ENCODE measurements around the gene ZNF396. TPM values are rescaled to one million over a fixed set of nuclear protein-coding genes. Genes with fewer than 3 reads are reported as not detected.

Gene ZNF396
- total and polyA plus RNA-seq, 2 experiments from 2014 or later = 0.31 to 0.36 TPM

GRCh38 chr18:35344736-35345459 is 32.2 kb downstream of the ZNF396 start (continued):
- TF ChIP-seq REST (IDR thresholded peaks at IDR 0.05; ENCODE audit: unreplicated experiment) = no peak
- no peak for TF ChIP-seq CTCF (conservative IDR thresholded peaks at IDR 0.05; ENCODE audit: low read depth in 2 of 2)
- TF ChIP-seq STAT1 (IDR thresholded peaks at IDR 0.05; ENCODE audit: unreplicated experiment) = no peak
- TF ChIP-seq CREB1 (CRISPR knock-in tag; IDR thresholded peaks at IDR 0.05; ENCODE audit: low read depth) = no peak

- Histone ChIP-seq H4K20me1 (replicated peaks; ENCODE audit: insufficient read depth) (peaks cover 35% of the 10 kb centered on the region), H3K27ac (ENCODE audit: low read depth) (peak within 1 kb of the TSS; percentile 96), H3K4me2 (peak within 1 kb of the TSS; percentile 94), H3K9me2 (ENCODE audit: insufficient read depth) (no peaks in the 10 kb centered on the region), H3K79me2 (replicated peaks; ENCODE audit: insufficient read depth) (peaks cover 49% of the 10 kb centered on the region), H3K4me3 (peak within 1 kb of the TSS; percentile 93), H3K4me1 (ENCODE audit: insufficient read depth) (peaks cover 15% of the 10 kb centered on the region), H2AFZ (peak within 1 kb of the TSS; percentile 96), H3K27me3 (ENCODE audit: insufficient read depth) (no peaks in the 10 kb centered on the region), H3K36me3 (ENCODE audit: insufficient read depth) (peaks cover 14% of the 10 kb centered on the region), H3F3A (replicated peaks; ENCODE audit: low read depth) (no peaks in the 10 kb centered on the region)
- Mint-ChIP-seq H3K27ac (peak within 1 kb of the TSS; percentile 98), H3K9me3 (no peaks in the 10 kb centered on the region), H3K4me3 (peak within 1 kb of the TSS; percentile 99), H3K36me3 (ENCODE audit: low read depth) (peaks cover 17% of the 10 kb centered on the region), H3K4me1 (peaks cover 17% of the 10 kb centered on the region), H3K27me3 (ENCODE audit: insufficient read depth, low read depth, poor library complexity) (peaks cover 17% of the 10 kb centered on the region)
- DNase-seq (ENCODE audit: low spot score) = peak; percentile 98
- peak; percentile 93 for ATAC-seq
- TF ChIP-seq NANOG (IDR thresholded peaks at IDR 0.05; ENCODE audit: borderline replicate concordance) = no peak
- TF ChIP-seq STAT1 (IDR thresholded peaks at IDR 0.05; ENCODE audit: unreplicated experiment) = no peak
- TF ChIP-seq ETS1 (IDR thresholded peaks at IDR 0.05) = peak; percentile 80
- TF ChIP-seq REST (IDR thresholded peaks at IDR 0.05; ENCODE audit: unreplicated experiment) = no peak
- TF ChIP-seq EZH2 (IDR thresholded peaks at IDR 0.05; ENCODE audit: low read depth, unreplicated experiment) = no peak
- no peak for TF ChIP-seq ZNF114 (CRISPR knock-in tag; IDR thresholded peaks at IDR 0.05)
- no peak for TF ChIP-seq CTCF (conservative IDR thresholded peaks at IDR 0.05; ENCODE audit: low read depth in 2 of 2)
- TF ChIP-seq POLR2AphosphoS5 (IDR thresholded peaks at IDR 0.05; ENCODE audit: low read depth) = peak; percentile 80
- no peak for TF ChIP-seq ZNF331 (CRISPR knock-in tag; IDR thresholded peaks at IDR 0.05; ENCODE audit: low read depth)
- TF ChIP-seq CREB1 (CRISPR knock-in tag; IDR thresholded peaks at IDR 0.05; ENCODE audit: low read depth) = peak; percentile 64; the same call in 1 of the 2 replicates
- no peak for TF ChIP-seq JUNB (IDR thresholded peaks at IDR 0.05; ENCODE audit: unreplicated experiment)
Observed at GRCh38 chr18:35343936-35344735, 33.0 kb downstream of the ZNF396 start, which contains the start of gene ZNF24. Gene ZNF24, minus strand, starts transcription at chr18:35344420. Its CDS starts 3,770 bp downstream, at chr18:35340650.

All from GM23338 (cell line).